Activated CD4-positive, alpha-beta T cell treated with anti-CD3 and anti-CD28 coated beads, Interleukin-2, amount 10 ng/mL, durations not matched to agents 24 days and 14 days (primary cell): ENCODE measurements around the gene CTIF. TPM values are rescaled to one million over a fixed set of nuclear protein-coding genes. Genes with fewer than 3 reads are reported as not detected.
"Not testable (repeated sequence)": the region's sequence is repeated elsewhere in the genome, so short reads cannot be mapped to it uniquely, and the experiment has no call there.

Source experiments
- DNase-seq: peaks from one replicate; pipeline ENCODE4 v3.0.0; 2022
- H3K27ac Mint-ChIP-seq: one replicate; pipeline ENCODE4 v1.8.0; 2022; ENCODE audit warnings: mild to moderate bottlenecking, mixed read lengths
- H3K27me3 Mint-ChIP-seq: one replicate; pipeline ENCODE4 v1.8.0; 2022; ENCODE audit warnings: mixed read lengths
- H3K36me3 Mint-ChIP-seq: one replicate; pipeline ENCODE4 v1.8.0; 2022; ENCODE audit warnings: low read depth, mild to moderate bottlenecking, mixed read lengths
- H3K4me1 Mint-ChIP-seq: one replicate; pipeline ENCODE4 v1.8.0; 2021; ENCODE audit warnings: mixed read lengths
- H3K4me3 Mint-ChIP-seq: one replicate; pipeline ENCODE4 v1.8.0; 2022; ENCODE audit warnings: mild to moderate bottlenecking, moderate library complexity, mixed read lengths
- H3K9me3 Mint-ChIP-seq: one replicate; pipeline ENCODE4 v1.8.0; 2021; ENCODE audit warnings: mixed read lengths
- intact Hi-C: fragments of 100-400 bp; cut with micrococcal nuclease; formaldehyde crosslinking; loops from one replicate; pipeline ENCODE4 v1.15.1; 2023
- total RNA-seq: library from RNA; stranded (reverse); gene quantifications from 2 replicates; pipeline ENCODE4 v1.2.3, GENCODE V29; 2022

Gene CTIF
- total RNA-seq, 1 donor from 2014 or later, result 9.5 TPM

GRCh38 chr18:48862132-48862531, 323.3 kb downstream of the CTIF start:
- intact Hi-C loops, result no loop called here
- no peak for DNase-seq
- Mint-ChIP-seq H3K4me1 (peaks cover 3% of the 10 kb centered on the region), H3K36me3 (peaks cover 5% of the 10 kb centered on the region), H3K27ac (no peak overlapping the region), H3K27me3 (no peaks in the 10 kb centered on the region), H3K4me3 (no peak overlapping the region), H3K9me3 (no peaks in the 10 kb centered on the region)

- Mint-ChIP-seq H3K4me1 (peaks cover 3% of the 10 kb centered on the region), H3K36me3 (peaks cover 5% of the 10 kb centered on the region), H3K9me3 (no peaks in the 10 kb centered on the region), H3K4me3 (no peak overlapping the region), H3K27me3 (no peaks in the 10 kb centered on the region), H3K27ac (no peak overlapping the region)
- intact Hi-C loops, result no loop called here
- DNase-seq, result no peak
Observed at GRCh38 chr18:48862678-48863270, 323.9 kb downstream of the CTIF start.

- peak overlapping the region; percentile 29 for H3K27ac Mint-ChIP-seq
- no peak for DNase-seq
Observed at GRCh38 chr18:48863432-48864065, 324.7 kb downstream of the CTIF start.

GRCh38 chr18:48864876-48865275, 326.0 kb downstream of the CTIF start:
- DNase-seq, result no peak
- Mint-ChIP-seq H3K27me3 (no peaks in the 10 kb centered on the region), H3K27ac (no peak overlapping the region), H3K36me3 (peaks cover 5% of the 10 kb centered on the region), H3K4me3 (no peak overlapping the region), H3K4me1 (peaks cover 23% of the 10 kb centered on the region), H3K9me3 (no peaks in the 10 kb centered on the region)
- intact Hi-C loops, result loop anchor here (5.0 kb wide), 1 partner anchor 312 kb away; no protein-coding TSS in a partner anchor

More at GRCh38 chr18:48863432-48864065, 324.7 kb downstream of the CTIF start:
- H3K9me3 Mint-ChIP-seq, result no peaks in the 10 kb centered on the region
- no peaks in the 10 kb centered on the region for H3K27me3 Mint-ChIP-seq
- intact Hi-C loops, result no loop called here
- peaks cover 11% of the 10 kb centered on the region for H3K4me1 Mint-ChIP-seq
- H3K36me3 Mint-ChIP-seq, result peaks cover 5% of the 10 kb centered on the region
- H3K4me3 Mint-ChIP-seq, result no peak overlapping the region

GRCh38 chr18:48866028-48866733, 327.4 kb downstream of the CTIF start:
- H3K4me3 Mint-ChIP-seq, result no peak overlapping the region
- no peaks in the 10 kb centered on the region for H3K27me3 Mint-ChIP-seq
- peaks cover 5% of the 10 kb centered on the region for H3K36me3 Mint-ChIP-seq
- DNase-seq, result no peak
- intact Hi-C loops, result loop anchor here (5.0 kb wide), 1 partner anchor 311 kb away; no protein-coding TSS in a partner anchor
- no peaks in the 10 kb centered on the region for H3K9me3 Mint-ChIP-seq
- H3K27ac Mint-ChIP-seq, result no peak overlapping the region
- peaks cover 24% of the 10 kb centered on the region for H3K4me1 Mint-ChIP-seq

GRCh38 chr18:48866856-48867255, 328.0 kb downstream of the CTIF start:
- Mint-ChIP-seq H3K4me3 (no peak overlapping the region), H3K9me3 (no peaks in the 10 kb centered on the region), H3K36me3 (peaks cover 5% of the 10 kb centered on the region), H3K27me3 (no peaks in the 10 kb centered on the region), H3K27ac (peak overlapping the region; percentile 48), H3K4me1 (peaks cover 24% of the 10 kb centered on the region)
- intact Hi-C loops, result loop anchor here (5.0 kb wide), 1 partner anchor 310 kb away; no protein-coding TSS in a partner anchor
- no peak for DNase-seq

DNA sequence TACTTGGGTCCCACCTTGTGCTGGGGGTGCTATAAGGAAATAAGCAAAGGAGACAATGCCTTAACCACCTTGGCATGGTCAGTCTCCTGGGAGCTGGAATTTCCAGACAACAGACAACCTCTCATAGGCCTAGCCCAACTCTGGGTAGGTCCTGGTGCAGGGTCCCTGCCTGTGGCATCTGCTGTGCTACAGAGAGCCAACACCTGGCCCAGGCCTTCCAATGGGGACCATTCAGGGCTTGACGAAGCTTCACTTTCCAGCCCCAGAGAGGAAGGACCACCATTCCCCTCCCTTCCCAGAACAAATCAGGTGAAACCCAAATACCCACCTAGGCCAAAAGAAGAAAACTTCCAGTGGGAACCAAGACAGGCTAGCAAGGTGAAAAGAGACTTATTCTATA, 329.1 kb downstream of the CTIF start:
- Mint-ChIP-seq H3K27ac (peak overlapping the region; percentile 97), H3K9me3 (no peaks in the 10 kb centered on the region), H3K36me3 (peaks cover 5% of the 10 kb centered on the region), H3K27me3 (no peaks in the 10 kb centered on the region), H3K4me1 (peaks cover 27% of the 10 kb centered on the region), H3K4me3 (peak overlapping the region; percentile 73)
- intact Hi-C loops, result loop anchor here (1.0 to 5.0 kb wide), 7 partner anchors 34 to 309 kb away; no protein-coding TSS in a partner anchor
- DNase-seq, result no peak

- peaks cover 3% of the 10 kb centered on the region for H3K36me3 Mint-ChIP-seq
- peak overlapping the region; percentile 73 for H3K4me3 Mint-ChIP-seq
- no peaks in the 10 kb centered on the region for H3K9me3 Mint-ChIP-seq
- H3K27me3 Mint-ChIP-seq, result no peaks in the 10 kb centered on the region
- intact Hi-C loops, result loop anchor here (1.0 to 5.0 kb wide), 8 partner anchors 34 to 309 kb away; no protein-coding TSS in a partner anchor
- H3K4me1 Mint-ChIP-seq, result peaks cover 28% of the 10 kb centered on the region
- peak overlapping the region; percentile 97 for H3K27ac Mint-ChIP-seq
- DNase-seq, result peak; percentile 83
Observed at GRCh38 chr18:48868468-48869466, 329.9 kb downstream of the CTIF start.

DNA sequence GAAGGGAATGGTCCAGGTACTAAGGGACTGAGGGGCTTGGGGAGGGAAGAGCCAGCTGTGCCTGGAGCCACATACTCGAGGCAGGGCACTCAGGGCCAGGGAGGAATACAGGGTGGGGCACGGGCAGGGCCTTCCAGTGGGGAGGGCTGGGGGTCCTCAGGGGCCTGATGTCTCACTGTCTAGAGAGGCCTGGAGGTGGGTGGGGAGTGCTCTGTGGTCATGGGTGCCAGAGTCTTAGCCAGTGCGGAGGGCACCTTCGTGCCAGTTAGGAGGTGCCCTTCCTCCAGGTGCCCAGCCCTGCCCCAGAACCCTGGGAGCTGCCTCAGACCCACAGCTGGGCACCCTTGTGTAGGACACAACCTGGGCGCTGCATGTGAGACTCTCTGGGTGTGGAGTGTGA, 330.8 kb downstream of the CTIF start:
- H3K27ac Mint-ChIP-seq, result peak overlapping the region; percentile 97
- intact Hi-C loops, result loop anchor here (1.0 to 5.0 kb wide), 4 partner anchors 79 to 308 kb away; no protein-coding TSS in a partner anchor
- no peak for DNase-seq
- H3K9me3 Mint-ChIP-seq, result no peaks in the 10 kb centered on the region
- peaks cover 3% of the 10 kb centered on the region for H3K36me3 Mint-ChIP-seq
- H3K4me1 Mint-ChIP-seq, result peaks cover 30% of the 10 kb centered on the region
- H3K27me3 Mint-ChIP-seq, result no peaks in the 10 kb centered on the region
- no peak overlapping the region for H3K4me3 Mint-ChIP-seq

- H3K36me3 Mint-ChIP-seq, H3K4me3 Mint-ChIP-seq, H3K9me3 Mint-ChIP-seq, DNase-seq, intact Hi-C loops, H3K27me3 Mint-ChIP-seq: not testable (repeated sequence)
- Mint-ChIP-seq H3K4me1 (peaks cover 30% of the 10 kb centered on the region), H3K27ac (peak overlapping the region; percentile 34)
Observed at GRCh38 chr18:48870926-48871325, 332.1 kb downstream of the CTIF start.

DNA sequence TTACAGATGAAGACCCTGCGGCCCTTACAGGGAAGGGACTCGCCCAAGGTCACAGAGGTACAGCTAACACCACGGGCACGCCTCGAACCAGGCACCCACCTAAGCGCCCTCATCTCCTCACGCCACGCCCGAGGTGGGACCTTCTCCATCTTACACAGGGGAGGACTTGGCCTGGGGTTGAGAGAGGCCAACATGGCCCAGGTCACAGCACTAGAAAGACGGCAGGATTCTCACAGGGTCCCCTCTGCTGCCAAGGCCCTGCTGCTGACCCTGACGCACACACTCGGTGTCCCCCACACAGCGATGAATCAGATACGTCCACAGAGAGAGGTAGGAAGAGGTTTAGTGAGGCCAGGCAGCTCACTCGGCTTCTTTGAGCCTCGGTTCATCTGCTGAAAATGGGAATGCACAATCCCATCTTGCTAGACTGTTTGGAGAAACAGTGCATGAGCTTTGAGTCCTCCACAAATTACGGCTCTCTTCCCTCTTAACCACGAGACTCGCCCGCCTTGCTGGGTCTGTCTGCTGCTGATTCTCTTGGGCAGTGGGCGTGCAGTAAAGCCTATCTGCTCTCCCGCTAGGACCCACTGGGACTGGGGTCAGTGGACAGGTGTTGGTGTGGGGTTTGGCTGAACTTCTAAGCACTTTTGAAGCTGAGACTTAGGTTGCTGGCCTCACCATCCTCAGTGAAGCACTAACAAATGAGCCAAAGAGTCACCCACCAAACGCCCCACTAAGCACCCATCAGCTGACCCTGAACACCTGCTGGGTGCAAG, 332.7 kb downstream of the CTIF start:
- no peaks in the 10 kb centered on the region for H3K27me3 Mint-ChIP-seq

DNA sequence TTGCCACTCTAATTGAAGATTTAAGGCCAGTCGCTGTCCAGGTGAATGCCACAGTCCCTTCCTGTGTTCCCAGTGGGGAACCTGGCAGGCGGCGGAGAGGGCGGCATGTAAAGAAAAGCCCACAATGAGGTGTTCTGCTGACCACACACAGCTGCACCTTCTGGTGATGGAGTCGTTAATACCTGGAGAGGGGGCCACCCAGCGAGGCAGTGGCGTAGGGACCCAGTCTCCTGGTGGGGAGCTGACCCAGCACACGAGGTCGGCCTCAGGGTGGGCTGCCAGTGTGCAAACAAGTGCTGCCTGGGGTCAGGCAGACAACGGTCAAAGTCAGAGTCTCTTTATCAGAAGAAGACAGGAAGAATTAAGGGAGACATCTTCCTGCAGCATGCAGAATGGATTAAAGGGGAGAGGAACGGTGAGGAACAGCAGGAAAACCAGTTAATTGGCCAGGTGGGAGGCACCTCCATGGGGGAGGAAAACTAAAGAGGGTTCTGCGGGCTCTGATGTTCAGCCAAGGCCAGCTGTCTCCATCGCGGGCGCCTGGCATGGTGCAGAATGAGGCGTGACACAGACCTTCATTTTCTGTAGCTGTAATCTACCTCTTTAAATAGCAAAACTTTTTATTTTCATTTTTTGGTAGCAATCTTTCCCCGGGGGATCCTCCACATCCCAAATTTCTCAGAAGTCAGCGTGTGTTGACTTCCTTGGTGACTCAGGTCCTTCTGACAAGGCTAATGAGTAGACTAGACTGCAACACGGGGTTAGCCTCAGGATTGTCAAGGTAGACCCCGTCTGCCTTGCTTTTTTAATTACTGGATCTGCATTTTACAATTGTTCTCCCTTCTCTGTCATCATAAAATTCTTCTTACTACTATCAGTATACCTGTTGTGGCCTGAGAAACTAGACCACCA, 333.7 kb downstream of the CTIF start:
- H3K4me1 Mint-ChIP-seq, result peaks cover 30% of the 10 kb centered on the region
- H3K27me3 Mint-ChIP-seq, result no peaks in the 10 kb centered on the region
- intact Hi-C loops, result no loop called here
- no peak overlapping the region for H3K4me3 Mint-ChIP-seq
- no peaks in the 10 kb centered on the region for H3K36me3 Mint-ChIP-seq
- no peaks in the 10 kb centered on the region for H3K9me3 Mint-ChIP-seq
- DNase-seq, result no peak
- H3K27ac Mint-ChIP-seq, result peak overlapping the region; percentile 23

More for the DNA sequence above, 332.7 kb downstream of the CTIF start:
- DNase-seq, result no peak
- H3K4me1 Mint-ChIP-seq, result peaks cover 30% of the 10 kb centered on the region
- no peak overlapping the region for H3K4me3 Mint-ChIP-seq
- H3K9me3 Mint-ChIP-seq, result no peaks in the 10 kb centered on the region
- H3K36me3 Mint-ChIP-seq, result no peaks in the 10 kb centered on the region
- intact Hi-C loops, result no loop called here
- H3K27ac Mint-ChIP-seq, result no peak overlapping the region
